Testis (tissue), 5 donors: ENCODE results near the gene TPRX2. TPM values are rescaled to one million over a fixed set of nuclear protein-coding genes. Genes with fewer than 3 reads are reported as not detected.
"Not testable (repeated sequence)": the region's sequence is repeated elsewhere in the genome, so short reads cannot be mapped to it uniquely, and the experiment has no call there.

ENCODE experiments used
- DNase-seq: peaks from one replicate; pipeline ENCODE4 v3.0.0-alpha.2; 2019
- H3K27ac ChIP-seq, 2 donors: fragments of 200-600 bp; sonication (generic); one replicate each; pipeline ENCODE4 v1.5.1; 2019
- H3K27me3 ChIP-seq: fragments of 200-600 bp; sonication (generic); one replicate; pipeline ENCODE4 v1.5.1; 2019
- H3K36me3 ChIP-seq: fragments of 200-600 bp; sonication (generic); one replicate; pipeline ENCODE4 v1.5.1; 2017; ENCODE audit warnings: low read depth; ENCODE audit errors: missing control alignments
- H3K4me1 ChIP-seq: fragments of 200-600 bp; sonication (generic); one replicate; pipeline ENCODE4 v1.5.1; 2019
- H3K4me3 ChIP-seq, 2 donors: fragments of 200-600 bp; sonication (generic); one replicate each; pipeline ENCODE4 v1.5.1; 2017 to 2019
- H3K9me3 ChIP-seq: fragments of 200-600 bp; sonication (generic); one replicate; pipeline ENCODE4 v1.5.1; 2017
- POLR2A ChIP-seq: fragments of 450-650 bp; IDR thresholded peaks from one replicate; pipeline ENCODE4 v1.6.1; 2017; ENCODE audit warnings: antibody characterized with exemption, mild to moderate bottlenecking, moderate library complexity
- WGBS, 2 donors: methylation state at CpG; one replicate each; pipeline ENCODE4 v1.1.5; 2018; 5-methylcytosine and 5-hydroxymethylcytosine counted together
- intact Hi-C: fragments of 100-400 bp; cut with DNase I; formaldehyde crosslinking; loops from one replicate; pipeline ENCODE4 v1.15.1; 2023; ENCODE audit warnings: low total_unique reads
- long read RNA-seq, 2 donors: transcript quantifications; one replicate each; lab custom pipeline, GENCODE V29; 2026
- polyA plus RNA-seq: library from polyadenylated mRNA; stranded (reverse); fragments of 350-450 nt; fragmentation: Illumina TruSeq; extraction: RNeasy Lipid Tissue Mini Kit (QIAGEN cat#74804); gene quantifications from one replicate; pipeline ENCODE4 v1.2.3, GENCODE V29; 2014; ENCODE audit warnings: low read depth, low replicate concordance; ENCODE audit not compliant: insufficient read depth
- total RNA-seq, 2 donors: library from RNA; depleted of rRNA; stranded (reverse); fragments of >200 nt; gene quantifications; one replicate each; pipeline ENCODE4 v1.2.3, GENCODE V29; 2016
- TF ChIP-seq, protein P1 (sequence below), 3 experiments: fragments of 450-650 bp in 2 of 3; fragments of 200-600 bp in 1 of 3; sonication (generic) in 1 of 3; IDR thresholded peaks; one replicate each; pipeline ENCODE4 v1.5.1; 2016 to 2019; ENCODE audit warnings: antibody characterized with exemption in 3 of 3, mild to moderate bottlenecking in 2 of 3, moderate library complexity in 1 of 3

TPRX2 gene, protein sequence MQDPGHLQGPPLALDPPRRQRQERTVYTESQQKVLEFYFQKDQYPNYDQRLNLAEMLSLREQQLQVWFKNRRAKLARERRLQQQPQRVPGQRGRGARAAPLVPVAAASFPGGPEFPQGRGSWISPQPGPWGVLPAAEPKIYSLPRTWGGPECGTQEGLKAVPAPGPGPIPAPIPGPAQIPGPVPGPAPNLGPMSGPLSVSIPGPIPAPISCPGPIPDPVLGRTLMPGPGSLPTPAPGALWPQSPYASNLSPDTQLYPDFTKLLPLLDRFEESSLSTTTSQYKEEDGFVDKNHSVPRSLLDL
- total RNA-seq, result under 1 TPM; 0.37 to 0.63 TPM
- 0.53 TPM for polyA plus RNA-seq
- long read RNA-seq, donor 1, result 0 reads
- long read RNA-seq, donor 2, result 0 reads

DNA sequence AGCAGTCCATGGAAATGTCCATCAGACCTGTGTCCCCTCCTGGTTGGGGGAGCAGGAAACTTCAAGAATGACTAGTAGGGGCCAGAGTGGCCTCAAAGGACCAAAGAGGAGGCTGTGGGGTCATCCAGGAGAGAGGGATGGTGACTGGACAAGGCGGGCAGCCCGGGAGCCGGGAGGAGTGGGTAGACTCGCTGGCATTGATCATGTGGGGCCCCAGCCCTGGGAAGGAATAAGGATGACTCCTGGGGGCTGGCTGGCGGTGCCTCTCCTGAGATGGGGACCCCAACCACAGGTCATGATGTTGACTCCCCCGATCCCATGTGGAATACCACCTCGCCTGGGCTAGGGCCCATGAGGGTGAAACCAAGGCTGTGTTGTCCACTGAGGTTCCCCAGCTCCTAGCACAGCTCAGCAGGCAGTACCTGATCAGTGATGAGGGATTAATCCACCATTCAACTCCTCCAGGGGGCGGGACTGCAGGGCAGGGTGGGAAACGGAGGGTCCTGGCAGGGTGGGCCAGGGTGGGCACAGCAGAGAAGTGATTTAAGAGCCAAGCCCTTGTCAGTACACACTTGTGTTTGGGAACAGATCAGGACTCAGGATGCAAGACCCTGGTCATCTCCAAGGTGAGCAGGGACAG is at the start of gene TPRX2:
TSS of gene TPRX2 (plus strand) at position 590 of the 640 bp plus-strand sequence. CDS start at position 602, 12 bp downstream.
- H3K9me3 ChIP-seq, DNase-seq, H3K4me1 ChIP-seq, H3K27ac ChIP-seq, H3K4me3 ChIP-seq, intact Hi-C loops, H3K27me3 ChIP-seq, H3K36me3 ChIP-seq: not testable (repeated sequence)
- WGBS, 2 donors, result 95 to 100% methylated on average over 5 to 9 of the region's 9 CpGs

DNA sequence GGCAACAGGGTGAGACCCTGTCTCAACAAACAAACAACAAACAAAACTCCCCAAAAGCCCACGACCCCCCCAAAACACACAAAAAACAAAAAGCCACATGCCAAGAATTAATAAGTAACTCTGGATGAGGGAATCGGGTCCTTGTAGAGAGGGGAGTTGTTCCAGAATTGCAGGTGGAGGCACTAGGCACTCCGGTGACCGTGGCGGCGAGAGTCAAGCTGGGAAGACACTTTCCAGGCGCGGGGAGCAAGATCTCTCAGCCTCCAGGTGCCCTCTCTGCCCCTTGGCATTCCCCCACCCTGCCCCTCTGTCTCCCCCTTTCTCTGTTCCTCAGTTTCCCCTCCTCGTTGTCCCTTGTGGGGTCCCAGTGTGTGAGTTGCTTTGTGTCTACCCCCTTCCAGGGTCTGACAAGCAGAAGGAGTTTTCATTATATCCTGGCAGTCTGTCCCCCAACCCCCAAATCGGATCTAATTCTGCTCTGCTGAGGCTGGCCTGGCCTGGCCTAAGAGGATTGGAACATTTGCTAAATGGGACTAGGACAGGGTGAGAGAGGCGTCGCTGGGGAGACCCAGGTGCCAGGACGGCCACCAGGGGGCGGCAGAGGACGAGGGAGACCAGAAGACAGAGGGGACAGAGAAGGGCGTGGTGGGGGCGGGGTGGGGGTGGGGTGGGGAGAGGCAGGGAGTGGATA is 45.6 kb upstream of the TPRX2 start:
- intact Hi-C loops, result no loop called here
- no peaks in the 10 kb centered on the region for H3K36me3 ChIP-seq
- H3K4me3 ChIP-seq, result no peak overlapping the region
- DNase-seq, result peak; percentile 81
- no peaks in the 10 kb centered on the region for H3K4me1 ChIP-seq
- TF ChIP-seq, protein P1, sequence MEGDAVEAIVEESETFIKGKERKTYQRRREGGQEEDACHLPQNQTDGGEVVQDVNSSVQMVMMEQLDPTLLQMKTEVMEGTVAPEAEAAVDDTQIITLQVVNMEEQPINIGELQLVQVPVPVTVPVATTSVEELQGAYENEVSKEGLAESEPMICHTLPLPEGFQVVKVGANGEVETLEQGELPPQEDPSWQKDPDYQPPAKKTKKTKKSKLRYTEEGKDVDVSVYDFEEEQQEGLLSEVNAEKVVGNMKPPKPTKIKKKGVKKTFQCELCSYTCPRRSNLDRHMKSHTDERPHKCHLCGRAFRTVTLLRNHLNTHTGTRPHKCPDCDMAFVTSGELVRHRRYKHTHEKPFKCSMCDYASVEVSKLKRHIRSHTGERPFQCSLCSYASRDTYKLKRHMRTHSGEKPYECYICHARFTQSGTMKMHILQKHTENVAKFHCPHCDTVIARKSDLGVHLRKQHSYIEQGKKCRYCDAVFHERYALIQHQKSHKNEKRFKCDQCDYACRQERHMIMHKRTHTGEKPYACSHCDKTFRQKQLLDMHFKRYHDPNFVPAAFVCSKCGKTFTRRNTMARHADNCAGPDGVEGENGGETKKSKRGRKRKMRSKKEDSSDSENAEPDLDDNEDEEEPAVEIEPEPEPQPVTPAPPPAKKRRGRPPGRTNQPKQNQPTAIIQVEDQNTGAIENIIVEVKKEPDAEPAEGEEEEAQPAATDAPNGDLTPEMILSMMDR (IDR thresholded peaks at IDR 0.05), result peak in 2 of 3 experiments; percentile 31 to 76
- no peak for TF ChIP-seq POLR2A
- 50% methylated on average over 16 to 17 of the region's 17 CpGs for WGBS, 2 donors
- no peaks in the 10 kb centered on the region for H3K27me3 ChIP-seq
- no peaks in the 10 kb centered on the region for H3K9me3 ChIP-seq
- H3K27ac ChIP-seq, result no peak overlapping the region

DNA sequence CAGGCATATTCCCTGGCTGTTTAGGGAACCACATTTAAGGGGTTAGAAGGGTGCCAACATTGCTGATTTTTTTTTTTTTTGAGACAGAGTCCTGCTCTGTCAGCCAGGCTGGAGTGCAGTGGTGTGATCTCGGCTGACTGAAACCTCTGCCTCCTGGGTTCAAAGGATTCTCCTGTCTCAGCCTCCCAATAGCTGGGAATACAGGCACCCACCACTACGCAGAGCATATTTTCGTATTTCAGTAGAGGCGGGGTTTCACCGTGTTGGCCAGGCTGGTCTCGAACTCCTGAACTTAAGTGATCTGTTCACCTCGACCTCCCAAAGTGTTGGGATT is 45.1 kb upstream of the TPRX2 start:
- intact Hi-C loops, result no loop called here
- TF ChIP-seq, protein P1 (IDR thresholded peaks at IDR 0.05), result no peak
- TF ChIP-seq POLR2A, result no peak
- no peaks in the 10 kb centered on the region for H3K4me1 ChIP-seq
- H3K9me3 ChIP-seq, result no peaks in the 10 kb centered on the region
- DNase-seq, result no peak
- H3K27ac ChIP-seq, result no peak overlapping the region
- H3K4me3 ChIP-seq, result no peak overlapping the region
- H3K27me3 ChIP-seq, result no peaks in the 10 kb centered on the region
- no peaks in the 10 kb centered on the region for H3K36me3 ChIP-seq
- WGBS, 2 donors, result 70 to 71% methylated on average over 7 of the region's 7 CpGs

DNA sequence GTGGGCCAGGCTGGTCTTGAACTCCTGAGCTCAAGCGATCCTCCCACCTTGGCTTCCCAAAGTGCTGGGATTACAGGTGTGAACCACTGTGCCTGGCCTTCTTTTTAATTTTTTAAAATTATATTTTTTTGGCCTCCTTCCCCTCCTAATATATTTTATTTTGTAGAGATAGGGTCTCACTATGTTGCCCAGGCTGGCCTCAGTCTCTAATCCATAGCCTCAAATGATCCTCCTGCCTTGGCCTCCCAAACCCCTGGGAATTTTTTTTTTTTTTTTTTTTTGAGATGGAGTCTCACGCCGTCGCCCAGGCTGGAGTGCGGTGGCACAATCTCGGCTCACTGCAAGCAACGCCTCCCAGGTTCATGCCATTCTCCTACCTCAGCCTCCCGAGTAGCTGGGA is 42.8 kb upstream of the TPRX2 start:
- WGBS, 2 donors, result 96 to 97% methylated on average over 8 of the region's 8 CpGs
- H3K27me3 ChIP-seq, intact Hi-C loops, H3K4me1 ChIP-seq, H3K27ac ChIP-seq, H3K4me3 ChIP-seq, H3K36me3 ChIP-seq, H3K9me3 ChIP-seq, DNase-seq: not testable (repeated sequence)

DNA sequence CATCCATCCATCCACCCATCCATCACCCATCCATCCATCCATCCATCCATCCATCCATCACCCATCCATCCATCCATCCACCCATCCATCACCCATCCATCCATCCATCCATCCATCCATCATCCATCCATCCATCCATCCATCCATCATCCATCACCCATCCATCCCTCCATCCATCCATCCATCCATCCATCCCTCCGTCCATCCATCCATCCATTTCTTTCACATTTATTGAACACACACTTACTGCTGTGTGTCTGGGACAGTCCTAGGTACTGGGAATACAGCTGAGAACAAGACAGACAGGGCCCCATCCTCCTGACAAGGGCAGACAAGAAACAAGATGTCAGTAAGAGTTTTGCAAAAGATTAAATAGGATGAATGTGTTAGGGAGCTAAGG is 40.8 kb upstream of the TPRX2 start:
- H3K4me1 ChIP-seq, DNase-seq, H3K4me3 ChIP-seq, intact Hi-C loops, H3K27me3 ChIP-seq, H3K9me3 ChIP-seq, H3K27ac ChIP-seq, H3K36me3 ChIP-seq: not testable (repeated sequence)
- WGBS, 2 donors, result 89 to 91% methylated on average over 1 of the region's 1 CpG

DNA sequence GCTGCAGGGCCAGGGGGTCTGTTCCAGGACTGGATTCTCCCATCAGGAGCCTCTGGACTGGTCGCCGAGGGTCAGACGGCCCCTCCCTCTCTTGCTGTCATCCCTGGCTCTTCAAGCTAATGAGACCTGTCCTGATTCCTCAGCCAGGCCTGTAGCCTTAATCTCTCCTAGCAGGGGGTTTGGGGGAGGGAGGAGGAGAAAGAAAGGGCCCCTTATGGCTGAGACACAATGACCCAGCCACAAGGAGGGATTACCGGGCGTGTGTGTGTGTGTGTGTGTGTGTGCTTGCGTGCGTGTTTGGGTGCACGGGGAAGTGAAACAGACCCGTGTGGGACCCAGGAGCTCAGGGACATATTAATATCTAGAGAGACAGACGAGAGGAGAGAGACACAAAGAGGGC is 39.2 kb upstream of the TPRX2 start:
- no peaks in the 10 kb centered on the region for H3K27me3 ChIP-seq
- WGBS, 2 donors, result 30 to 46% methylated on average over 10 of the region's 10 CpGs
- no peaks in the 10 kb centered on the region for H3K36me3 ChIP-seq
- no peak for DNase-seq
- intact Hi-C loops, result no loop called here
- H3K27ac ChIP-seq, result no peak overlapping the region
- H3K9me3 ChIP-seq, result no peaks in the 10 kb centered on the region
- TF ChIP-seq, protein P1 (IDR thresholded peaks at IDR 0.05), result no peak
- TF ChIP-seq POLR2A, result no peak
- no peaks in the 10 kb centered on the region for H3K4me1 ChIP-seq
- no peak overlapping the region for H3K4me3 ChIP-seq
